B cell (primary cell): ENCODE data around the gene STUM.

Source experiments
- CTCF ChIP-seq: fragments of 200-600 bp; IDR thresholded peaks from one replicate; pipeline ENCODE4 v1.8.0; 2022; ENCODE audit warnings: antibody characterized with exemption, mild to moderate bottlenecking
- EZH2 ChIP-seq: IDR thresholded peaks from 2 replicates; pipeline ENCODE4 v1.6.1; 2012; ENCODE audit warnings: borderline replicate concordance, low read depth, mild to moderate bottlenecking, moderate library complexity, low read length; ENCODE audit not compliant: insufficient read depth, poor library complexity, severe bottlenecking

- TF ChIP-seq CTCF = no peak
- no peak for TF ChIP-seq EZH2
Observed at GRCh38 chr1:226524547-226524946, 24.0 kb upstream of the STUM start.
